Choroid plexus epithelial cell (primary cell): ENCODE measurements around the gene HIPK2.
A peak's percentile ranks its signal among the peaks of the same experiment; 100 is the strongest.

Source experiments
- DNase-seq: peaks from one replicate; pipeline ENCODE4 v3.0.0-alpha.2; 2010; ENCODE audit warnings: low read depth
- H3K4me3 ChIP-seq: 2 replicates; pipeline ENCODE4 v1.5.1; 2011; ENCODE audit warnings: low read depth, mild to moderate bottlenecking, control low read depth, low read length, moderate library complexity
- TF ChIP-seq, protein P1 (sequence below): conservative IDR thresholded peaks from 2 replicates; pipeline ENCODE4 v1.5.1; 2011; ENCODE audit warnings: low read depth, mild to moderate bottlenecking, control low read depth, inconsistent platforms, low read length, moderate library complexity

The HIPK2 gene

DNA sequence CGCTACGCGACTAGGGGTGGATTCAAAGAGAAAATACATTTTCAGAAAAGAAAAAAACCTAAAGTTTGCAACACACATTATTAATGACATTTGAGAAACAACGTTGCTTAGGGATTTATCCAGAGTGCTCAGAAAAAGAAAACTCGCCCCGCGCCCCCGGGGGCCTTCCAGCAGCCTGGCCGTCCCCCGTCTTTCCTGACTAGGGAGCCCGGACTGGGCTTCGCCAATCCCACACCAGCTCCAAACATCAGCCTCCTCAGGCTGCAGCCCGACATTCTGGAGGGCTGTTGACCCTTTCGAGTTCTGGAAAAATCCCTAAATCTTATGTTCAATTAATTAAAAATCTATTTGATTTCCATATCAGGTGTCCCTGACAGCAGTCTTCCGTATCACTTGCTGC lies 205.7 kb downstream of the HIPK2 start:
- TF ChIP-seq, protein P1, sequence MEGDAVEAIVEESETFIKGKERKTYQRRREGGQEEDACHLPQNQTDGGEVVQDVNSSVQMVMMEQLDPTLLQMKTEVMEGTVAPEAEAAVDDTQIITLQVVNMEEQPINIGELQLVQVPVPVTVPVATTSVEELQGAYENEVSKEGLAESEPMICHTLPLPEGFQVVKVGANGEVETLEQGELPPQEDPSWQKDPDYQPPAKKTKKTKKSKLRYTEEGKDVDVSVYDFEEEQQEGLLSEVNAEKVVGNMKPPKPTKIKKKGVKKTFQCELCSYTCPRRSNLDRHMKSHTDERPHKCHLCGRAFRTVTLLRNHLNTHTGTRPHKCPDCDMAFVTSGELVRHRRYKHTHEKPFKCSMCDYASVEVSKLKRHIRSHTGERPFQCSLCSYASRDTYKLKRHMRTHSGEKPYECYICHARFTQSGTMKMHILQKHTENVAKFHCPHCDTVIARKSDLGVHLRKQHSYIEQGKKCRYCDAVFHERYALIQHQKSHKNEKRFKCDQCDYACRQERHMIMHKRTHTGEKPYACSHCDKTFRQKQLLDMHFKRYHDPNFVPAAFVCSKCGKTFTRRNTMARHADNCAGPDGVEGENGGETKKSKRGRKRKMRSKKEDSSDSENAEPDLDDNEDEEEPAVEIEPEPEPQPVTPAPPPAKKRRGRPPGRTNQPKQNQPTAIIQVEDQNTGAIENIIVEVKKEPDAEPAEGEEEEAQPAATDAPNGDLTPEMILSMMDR: no peak
- no peak overlapping the region for H3K4me3 ChIP-seq
- DNase-seq: no peak

- TF ChIP-seq, protein P1: no peak
- H3K4me3 ChIP-seq: no peak overlapping the region
- DNase-seq: no peak
Measured at GRCh38 chr7:139571651-139572050, 206.1 kb downstream of the HIPK2 start.

GRCh38 chr7:139571190-139571589 lies 206.6 kb downstream of the HIPK2 start:
- TF ChIP-seq, protein P1: no peak
- no peak overlapping the region for H3K4me3 ChIP-seq
- no peak for DNase-seq

DNA sequence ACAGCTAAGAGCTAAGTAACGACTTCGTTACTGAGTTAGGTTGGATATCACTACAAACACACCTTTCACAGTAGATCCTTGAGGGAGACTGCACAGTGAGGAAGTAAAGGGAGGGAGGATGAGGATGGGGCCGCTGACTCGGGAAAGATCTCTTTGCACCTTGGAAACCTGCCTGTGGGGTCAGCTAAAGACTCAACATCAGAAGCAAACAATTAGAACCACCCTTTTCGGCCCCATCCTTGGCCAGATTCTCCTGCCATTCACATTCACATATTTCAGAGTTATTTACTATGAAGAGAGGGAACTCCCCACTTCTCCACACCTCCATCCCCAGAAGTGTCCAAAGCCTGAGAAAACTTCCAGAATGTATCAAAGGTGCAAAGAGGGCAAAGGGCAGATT lies 207.2 kb downstream of the HIPK2 start:
- TF ChIP-seq, protein P1: no peak

GRCh38 chr7:139570119-139570518 lies 207.7 kb downstream of the HIPK2 start:
- H3K4me3 ChIP-seq: no peak overlapping the region
- peak; percentile 14 for DNase-seq
- TF ChIP-seq, protein P1: peak; percentile 40

More for the DNA sequence above, 207.2 kb downstream of the HIPK2 start:
- no peak for DNase-seq
- no peak overlapping the region for H3K4me3 ChIP-seq

GRCh38 chr7:139568813-139569490 lies 208.8 kb downstream of the HIPK2 start:
- H3K4me3 ChIP-seq: no peak overlapping the region
- TF ChIP-seq, protein P1: no peak
- DNase-seq: no peak

DNA sequence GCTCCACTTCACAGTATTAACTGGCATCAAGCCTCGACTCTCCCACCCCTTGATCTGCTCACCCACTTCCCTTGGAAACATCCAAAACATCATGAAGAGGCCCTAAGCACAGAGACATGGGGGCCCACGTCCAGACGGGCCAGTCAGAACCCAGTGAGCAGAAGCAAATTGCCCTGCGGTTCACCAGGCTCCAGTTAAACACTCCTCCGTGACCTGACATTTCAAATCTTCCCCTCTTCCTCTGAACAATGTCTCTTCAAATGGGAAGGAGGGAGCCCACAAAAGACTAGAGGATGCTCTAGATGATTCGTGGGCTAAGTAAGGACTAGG lies 209.5 kb downstream of the HIPK2 start:
- no peak overlapping the region for H3K4me3 ChIP-seq
- TF ChIP-seq, protein P1: no peak
- DNase-seq: no peak
